ENCODE measurements around the gene KLK6.
"Not testable (repeated sequence)": the region's sequence is repeated elsewhere in the genome, so short reads cannot be mapped to it uniquely, and the experiment has no call there.

The KLK6 gene

GRCh38 chr19:50992666-50993035 is 23.3 kb upstream of the KLK6 start:
- no peak for DNase-seq (ENCODE audit: low spot score)

- not testable (repeated sequence) for DNase-seq (ENCODE audit: low spot score)
These were observed 15.0 kb upstream of the KLK6 start for GRCh38 chr19:50984416-50984815.

- DNase-seq (ENCODE audit: low spot score), result no peak
These were observed 14.4 kb upstream of the KLK6 start, which contains the start of gene KLK7 for GRCh38 chr19:50983625-50984292. Gene KLK7 (minus strand): TSS chr19:50983917. CDS start chr19:50982399, 1,518 bp downstream.

- no peak for DNase-seq (ENCODE audit: low spot score)
These were observed 12.8 kb upstream of the KLK6 start for GRCh38 chr19:50982186-50982585.

- no peak for DNase-seq (ENCODE audit: low spot score)
These were observed 12.3 kb upstream of the KLK6 start for GRCh38 chr19:50981587-50982146.

DNA sequence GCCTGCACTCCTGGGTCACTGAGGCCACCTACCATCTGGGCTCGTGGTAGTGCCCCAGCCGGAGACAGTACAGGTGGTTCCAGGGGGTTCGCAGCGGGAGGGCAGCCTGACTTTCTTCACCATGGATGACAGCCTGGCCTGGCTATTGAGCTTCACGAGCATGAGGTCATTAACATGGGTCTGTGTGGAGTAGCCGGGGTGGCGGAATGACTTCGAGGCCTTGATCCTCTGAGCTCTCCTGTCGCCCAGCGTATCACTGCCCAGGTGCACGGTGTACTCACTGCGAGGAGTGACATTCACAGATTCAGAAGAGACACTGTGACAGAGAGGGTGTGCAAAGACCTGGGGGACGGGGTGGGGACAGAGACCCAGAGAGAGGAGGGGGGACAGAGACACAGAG is 10.8 kb upstream of the KLK6 start:
- no peak for DNase-seq (ENCODE audit: low spot score)

DNA sequence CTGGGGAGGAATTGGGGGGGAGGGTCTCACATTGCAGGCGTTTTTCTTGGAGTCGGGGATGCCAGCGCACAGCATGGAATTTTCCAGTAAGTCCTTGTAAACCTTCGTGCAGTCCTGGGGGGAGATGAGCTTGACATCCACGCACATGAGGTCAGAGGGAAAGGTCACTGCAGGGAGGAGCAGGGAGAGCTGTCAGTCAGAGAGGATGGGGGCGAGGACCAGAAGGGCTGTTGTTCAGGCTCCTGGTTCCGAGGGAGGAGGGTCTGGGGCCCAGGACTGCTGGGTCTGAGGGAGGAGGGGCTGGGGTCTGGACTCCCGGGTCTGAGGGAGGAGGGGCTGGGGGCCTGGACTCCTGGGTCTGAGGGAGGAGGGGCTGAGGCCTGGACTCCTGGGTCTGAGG is 10.4 kb upstream of the KLK6 start:
- no peak for DNase-seq (ENCODE audit: low spot score)

DNA sequence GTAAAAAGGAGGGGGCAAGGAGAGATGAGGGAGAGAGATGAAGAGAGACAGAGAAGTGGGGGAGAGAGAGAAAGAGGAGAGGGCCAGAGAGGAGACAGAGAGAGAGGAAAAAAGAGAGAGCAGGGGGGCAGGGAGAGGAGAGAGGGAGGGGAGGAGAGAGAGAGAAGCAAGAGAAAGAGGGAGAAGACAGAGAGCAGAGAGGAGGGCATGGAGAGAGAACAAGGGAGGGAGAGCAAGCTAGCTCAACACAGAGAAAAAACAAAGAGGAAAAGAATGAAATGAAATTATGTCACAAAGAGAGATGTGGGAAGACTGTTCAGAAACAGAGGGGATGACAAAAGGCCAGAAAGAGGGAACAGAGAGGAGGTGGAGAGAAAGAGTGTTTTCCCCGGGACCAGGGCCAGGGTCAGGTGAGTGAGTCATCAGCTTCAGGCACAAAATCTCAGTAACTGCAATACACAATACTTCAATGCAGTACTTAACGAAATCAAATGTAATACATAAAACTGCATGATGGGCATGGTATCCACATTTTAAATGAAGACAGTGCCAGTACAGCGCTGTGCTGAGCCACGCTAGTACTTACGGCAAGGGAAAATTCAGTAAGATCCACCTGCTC is 9.5 kb upstream of the KLK6 start:
- no peak for DNase-seq (ENCODE audit: low spot score)

GRCh38 chr19:50977626-50978025 is 8.2 kb upstream of the KLK6 start:
- no peak for DNase-seq (ENCODE audit: low spot score)

DNA sequence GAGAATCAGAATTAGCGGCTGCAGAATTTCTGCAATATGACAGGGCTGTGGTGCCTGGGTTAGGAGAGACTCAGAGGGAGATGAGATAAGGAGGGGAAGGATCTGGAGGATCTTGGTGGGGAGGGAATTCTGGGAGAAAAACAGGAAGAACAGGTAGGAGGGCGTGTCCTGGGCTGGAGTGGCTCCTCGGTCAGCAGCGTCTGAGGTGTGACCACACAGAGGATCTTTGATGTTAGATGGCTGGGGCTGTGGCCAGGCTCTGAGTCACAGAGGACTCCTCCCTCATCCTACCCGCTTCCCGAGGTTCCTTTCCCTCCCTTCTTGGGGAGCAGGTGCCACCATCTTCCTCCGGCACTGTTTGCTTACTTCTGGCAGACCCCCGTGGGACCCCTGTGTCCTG is 6.4 kb upstream of the KLK6 start:
- peak; percentile 88 for DNase-seq (ENCODE audit: low spot score)

- no peak for DNase-seq (ENCODE audit: low spot score)
These were observed 5.5 kb upstream of the KLK6 start for GRCh38 chr19:50974702-50975556.

- no peak for DNase-seq (ENCODE audit: low spot score)
These were observed 3.5 kb upstream of the KLK6 start for GRCh38 chr19:50972795-50973376.

- not testable (repeated sequence) for DNase-seq (ENCODE audit: low spot score)
These were observed 419 bp upstream of the KLK6 start for GRCh38 chr19:50969810-50970209.

- no peak for DNase-seq (ENCODE audit: low spot score)
These were observed 527 bp downstream of the KLK6 start for GRCh38 chr19:50968716-50969412.

GRCh38 chr19:50967929-50968715 is 1.3 kb downstream of the KLK6 start:
- DNase-seq (ENCODE audit: low spot score), result no peak

GRCh38 chr19:50964266-50964665 is 5.1 kb downstream of the KLK6 start:
- no peak for DNase-seq (ENCODE audit: low spot score)

GRCh38 chr19:50963381-50963780 is 6.0 kb downstream of the KLK6 start:
- no peak for DNase-seq (ENCODE audit: low spot score)

GRCh38 chr19:50962245-50962644 is 7.1 kb downstream of the KLK6 start:
- no peak for DNase-seq (ENCODE audit: low spot score)

DNA sequence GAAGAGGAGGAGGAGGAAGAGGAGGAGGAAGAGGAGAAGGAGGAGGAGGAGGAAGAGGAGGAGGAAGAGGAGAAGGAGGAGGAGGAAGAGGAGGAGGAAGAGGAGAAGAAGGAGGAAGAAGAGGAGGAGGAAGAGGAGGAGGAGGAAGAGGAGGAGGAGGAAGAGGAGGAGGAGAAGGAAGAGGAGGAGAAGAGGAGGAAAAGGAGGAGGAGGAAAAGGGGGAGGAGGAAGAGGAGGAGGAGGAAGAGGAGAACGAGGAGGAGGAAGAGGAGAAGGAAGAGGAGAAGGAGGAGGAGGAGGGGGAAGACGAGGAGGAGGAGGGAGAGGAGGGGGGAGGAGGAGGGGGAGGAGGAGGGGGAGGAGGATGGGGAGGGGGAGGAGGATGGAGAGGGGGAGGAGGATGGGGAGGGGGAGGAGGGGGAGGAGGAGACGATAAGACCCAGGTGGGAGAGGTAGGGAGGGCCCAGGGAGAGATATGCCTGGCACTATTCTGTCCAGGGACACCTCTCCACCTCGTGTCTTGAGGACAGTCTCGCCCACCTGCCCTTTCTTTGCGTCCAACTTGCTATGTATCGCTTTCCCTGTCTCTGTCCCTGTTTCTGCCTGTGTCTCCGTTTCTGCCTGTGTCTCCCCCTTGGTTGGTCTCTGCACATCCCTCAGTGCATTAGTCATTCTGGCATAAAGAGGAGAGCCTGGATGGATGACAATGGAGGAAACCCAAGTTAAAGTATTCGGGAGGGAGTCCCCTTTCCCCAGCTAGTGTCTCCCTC is 9.5 kb downstream of the KLK6 start:
- no peak for DNase-seq (ENCODE audit: low spot score)

DNA sequence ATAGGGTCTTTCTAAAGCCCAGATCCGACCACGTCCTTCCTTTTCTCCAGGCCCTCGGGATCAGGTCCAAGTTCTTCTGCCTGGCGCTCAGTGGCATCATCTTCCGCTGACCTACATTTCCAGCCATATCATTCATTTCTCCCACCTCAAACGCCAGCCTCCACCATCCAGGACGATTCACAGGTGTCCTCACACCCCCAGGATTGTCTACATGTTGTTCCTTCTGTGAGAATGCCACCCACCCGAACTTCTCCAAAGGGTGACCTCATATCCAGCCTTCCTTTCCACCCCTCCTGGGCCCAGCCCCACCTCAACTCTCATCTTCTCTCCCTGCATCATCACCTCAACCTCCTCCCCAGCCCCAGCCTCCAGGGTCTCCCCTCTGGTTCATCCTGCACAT is 11.8 kb downstream of the KLK6 start:
- DNase-seq (ENCODE audit: low spot score), result no peak

Data from LoVo (cell line).